Stimulated activated CD8-positive, alpha-beta memory T cell treated with anti-CD3 and anti-CD28 coated beads, Interleukin-7, amount 100 ng/mL, for 1 hour (primary cell): Measurements from ENCODE around the gene PHACTR2.
"Not testable (repeated sequence)": the region's sequence is repeated elsewhere in the genome, so short reads cannot be mapped to it uniquely, and the experiment has no call there.

Source experiments
- DNase-seq, 2 donors: peaks; one replicate each; pipeline ENCODE4 v3.0.0-alpha.2; 2020; ENCODE audit warnings: low read depth in 2 of 2

PHACTR2 gene

DNA sequence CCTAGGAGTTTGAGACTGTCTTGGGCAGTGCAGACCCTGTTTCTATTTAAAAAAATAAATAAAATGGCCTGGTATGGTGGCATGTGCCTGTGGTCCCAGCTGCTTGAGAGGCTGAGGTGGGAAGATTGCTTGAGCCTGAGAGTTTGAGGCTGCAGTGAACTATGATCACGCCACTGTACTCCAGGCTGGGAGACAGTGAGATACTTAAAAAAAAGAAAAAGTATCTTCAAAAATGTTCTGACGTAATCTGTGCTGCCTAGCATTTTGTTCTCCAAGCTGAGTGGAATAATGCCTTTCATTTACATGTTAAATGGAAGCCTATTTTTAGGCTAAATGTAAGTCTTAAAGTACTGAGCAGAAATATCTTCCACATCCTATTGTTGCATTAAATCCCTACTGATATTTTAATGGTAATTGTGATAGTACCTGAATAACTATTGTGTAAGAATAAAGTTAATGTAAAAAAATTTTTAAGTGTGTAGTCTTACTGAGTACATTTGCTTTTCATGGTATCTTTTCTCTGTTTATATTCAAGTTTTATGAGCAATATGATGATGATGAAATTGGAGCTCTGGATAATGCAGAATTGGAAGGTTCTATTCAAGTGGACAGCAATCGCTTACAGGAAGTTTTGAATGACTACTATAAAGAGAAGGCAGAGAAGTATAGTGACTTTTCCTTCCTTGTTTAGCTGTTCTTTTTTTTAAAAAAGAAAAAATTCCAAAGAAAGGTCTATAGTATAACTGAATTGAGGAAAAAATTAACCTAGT lies 182.3 kb downstream of the PHACTR2 start:
- DNase-seq, result no peak

DNA sequence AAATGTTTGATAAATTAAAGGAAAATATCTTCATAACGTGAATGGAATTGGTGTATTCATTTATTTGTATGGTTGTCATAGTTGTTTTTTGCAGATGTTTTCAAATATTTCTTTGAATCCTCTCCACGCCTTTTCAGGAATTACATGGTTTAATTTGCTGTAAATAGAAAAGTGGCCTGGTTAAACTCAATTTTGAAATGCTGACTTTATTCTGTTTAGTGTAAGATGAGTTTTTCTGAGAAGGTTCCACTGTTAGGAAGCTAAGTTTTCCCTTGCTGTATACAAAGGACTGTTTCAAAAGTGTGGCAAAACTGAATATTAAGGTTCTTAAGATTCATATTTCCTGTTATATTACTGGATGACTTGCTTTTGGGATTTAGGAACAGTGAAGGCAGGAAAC lies 186.0 kb downstream of the PHACTR2 start:
- DNase-seq, result no peak

GRCh38 chr6:143864234-143864633 lies 186.5 kb downstream of the PHACTR2 start, which contains the start of gene ZC2HC1B:
Gene ZC2HC1B (plus strand): TSS chr6:143864474. CDS start chr6:143864540, 66 bp downstream.
- DNase-seq, result no peak

- DNase-seq, result no peak
Measured at GRCh38 chr6:143867236-143867635, 189.5 kb downstream of the PHACTR2 start.

DNA sequence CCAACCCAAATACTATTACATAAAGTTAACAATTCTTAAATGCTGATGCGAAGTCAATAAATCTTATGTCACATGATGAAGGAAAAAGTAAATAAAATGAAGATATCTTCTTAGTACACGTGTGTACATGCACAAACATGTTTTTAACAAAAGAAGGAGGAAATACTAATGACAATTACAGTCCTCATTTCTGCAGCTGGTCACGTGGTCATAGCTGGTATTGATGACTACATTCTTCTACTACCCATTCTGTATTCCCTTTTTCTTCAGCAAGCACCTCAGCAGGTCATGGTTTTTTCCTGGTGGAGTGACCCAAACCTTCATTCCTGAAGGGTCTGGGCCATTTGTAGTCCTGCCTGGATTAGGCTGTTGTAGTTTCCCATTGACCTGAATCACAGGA lies 191.0 kb downstream of the PHACTR2 start:
- not testable (repeated sequence) for DNase-seq

DNA sequence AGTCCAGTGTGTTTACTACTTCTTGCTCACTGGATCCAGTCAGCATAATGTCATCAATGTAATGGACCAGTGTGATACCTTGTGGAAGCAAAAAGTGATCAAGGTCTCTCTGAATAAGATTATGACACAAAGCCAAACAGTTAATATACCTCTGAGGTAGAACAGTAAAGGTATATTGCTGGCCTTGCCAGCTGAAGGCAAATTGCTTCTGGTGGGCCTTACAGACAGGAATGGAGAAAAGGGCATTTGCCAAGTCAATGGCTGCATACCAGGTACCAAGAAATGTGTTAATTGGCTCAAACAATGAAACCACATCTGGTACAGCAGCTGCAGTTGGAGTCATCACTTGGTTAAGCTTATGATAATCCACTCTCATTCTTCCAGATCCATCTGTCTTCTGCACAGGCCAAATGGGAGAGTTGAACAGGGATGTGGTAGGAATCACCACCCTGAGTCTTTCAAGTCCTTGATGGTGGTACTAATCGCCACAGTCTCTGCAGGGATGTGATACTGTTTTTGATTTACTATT lies 193.5 kb downstream of the PHACTR2 start:
- not testable (repeated sequence) for DNase-seq

GRCh38 chr6:143872201-143872600 lies 194.4 kb downstream of the PHACTR2 start:
- DNase-seq, result no peak

DNA sequence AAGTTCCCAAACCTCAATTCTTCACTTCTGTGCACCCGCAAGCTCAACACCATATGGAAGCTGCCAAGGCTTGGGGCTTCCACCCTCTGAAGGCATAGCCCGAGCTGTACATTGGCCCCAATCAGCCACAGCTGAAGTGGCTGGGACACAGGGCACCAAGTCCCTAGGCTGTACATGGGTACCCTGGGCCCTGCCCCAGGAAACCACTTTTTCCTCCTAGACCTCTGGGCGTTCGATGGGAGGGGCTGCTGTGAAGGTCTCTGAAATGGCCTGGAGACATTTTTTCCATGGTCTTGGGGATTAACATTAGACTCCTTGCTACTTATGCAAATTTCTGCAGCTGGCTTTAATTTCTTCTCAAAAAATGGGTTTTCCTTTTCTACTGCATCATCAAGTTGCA lies 195.8 kb downstream of the PHACTR2 start:
- not testable (repeated sequence) for DNase-seq

DNA sequence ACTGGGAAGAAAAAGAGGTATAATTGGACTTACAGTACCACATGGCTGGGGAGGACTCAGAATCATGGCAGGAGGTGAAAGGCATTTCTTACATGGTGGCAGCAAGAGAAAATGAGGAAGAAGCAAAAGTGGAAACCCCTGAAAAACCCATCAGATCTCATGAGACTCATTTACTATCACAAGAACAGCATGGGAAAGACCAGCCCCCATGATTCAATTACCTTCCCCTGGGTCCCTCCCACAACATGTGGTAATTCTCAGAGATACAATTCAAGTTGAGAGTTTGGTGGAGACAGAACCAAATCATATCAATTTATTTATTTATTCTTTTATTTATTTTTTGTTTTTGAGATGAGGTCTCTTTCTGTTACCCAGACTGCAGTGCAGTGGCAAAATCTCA lies 196.7 kb downstream of the PHACTR2 start:
- DNase-seq, result not testable (repeated sequence)

DNA sequence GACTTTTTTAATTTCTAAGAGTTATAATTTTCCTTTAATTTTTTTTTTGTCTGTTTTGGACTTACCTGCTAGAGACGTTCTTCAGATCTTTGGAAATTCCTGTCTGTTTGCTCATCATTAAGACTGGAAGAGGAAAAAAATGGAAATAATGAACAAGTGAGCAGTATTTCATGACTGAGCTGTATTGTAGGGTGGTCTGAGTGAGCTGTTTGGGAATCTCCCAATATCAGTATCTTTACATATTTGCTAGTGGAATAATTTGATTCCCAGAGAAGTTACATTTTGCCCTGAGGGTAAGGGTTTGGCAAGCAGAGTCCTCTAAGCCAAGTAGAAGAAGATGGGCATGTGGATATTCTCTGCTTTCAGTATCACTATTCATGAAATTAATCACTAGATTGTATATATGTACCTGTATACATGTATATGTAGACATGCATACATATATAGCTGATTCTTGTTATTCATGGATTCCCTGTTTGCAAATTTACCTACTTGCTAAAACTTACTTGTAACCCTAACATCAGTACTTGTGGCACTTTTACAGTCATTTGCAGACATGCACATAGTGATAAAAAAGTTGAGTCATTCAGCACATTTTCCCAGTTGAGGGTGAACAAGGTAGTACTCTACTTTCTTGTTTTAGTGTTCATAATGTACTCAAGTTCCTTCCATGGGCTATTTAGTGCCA lies 200.0 kb downstream of the PHACTR2 start:
- DNase-seq, result no peak

DNA sequence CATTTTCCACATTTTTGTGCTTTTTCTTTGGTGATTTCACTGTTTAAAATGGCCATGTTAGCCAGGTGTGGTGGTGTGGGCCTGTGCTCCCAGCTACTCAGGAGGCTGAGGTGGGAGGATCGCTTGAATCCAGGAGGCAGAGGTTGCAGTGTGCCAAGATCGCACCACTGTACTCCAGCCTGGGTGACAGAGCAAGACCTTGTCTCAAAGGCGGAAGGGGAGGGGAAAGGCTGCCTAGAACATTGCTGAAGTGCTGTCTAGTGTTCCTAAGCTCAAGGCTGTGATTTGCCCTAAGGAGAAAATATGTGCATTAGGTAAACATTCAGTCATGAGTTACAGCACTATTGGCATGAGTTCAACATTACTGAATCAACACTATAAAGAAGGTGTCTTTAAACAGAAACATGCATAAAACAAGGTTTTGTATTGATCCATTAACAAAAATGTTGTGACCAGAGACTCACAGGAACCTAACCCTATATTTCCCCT lies 200.6 kb downstream of the PHACTR2 start:
- DNase-seq, result no peak

- no peak for DNase-seq
Measured at GRCh38 chr6:143880412-143880811, 202.6 kb downstream of the PHACTR2 start.
